IPS-15b (cell line): ENCODE measurements around the gene DNTT.
A peak's percentile ranks its signal among the peaks of the same experiment; 100 is the strongest.

ENCODE experiments used
- H3K27me3 ChIP-seq: one replicate; pipeline ENCODE4 v1.6.1; 2013; ENCODE audit warnings: low read length; ENCODE audit not compliant: control insufficient read depth, insufficient read depth
- H3K36me3 ChIP-seq: one replicate; pipeline ENCODE4 v1.6.1; 2013; ENCODE audit warnings: low read length; ENCODE audit not compliant: control insufficient read depth, insufficient read depth
- H3K4me1 ChIP-seq: one replicate; pipeline ENCODE4 v1.6.1; 2013; ENCODE audit warnings: mild to moderate bottlenecking, low read length; ENCODE audit not compliant: control insufficient read depth, insufficient read depth
- H3K4me3 ChIP-seq: one replicate; pipeline ENCODE4 v1.5.1; 2013; ENCODE audit warnings: low read depth, low read length
- H3K9ac ChIP-seq: one replicate; pipeline ENCODE4 v1.6.1; 2013; ENCODE audit warnings: low read depth, mild to moderate bottlenecking, low read length
- H3K9me3 ChIP-seq: one replicate; pipeline ENCODE4 v1.6.1; 2013; ENCODE audit warnings: mild to moderate bottlenecking, low read length; ENCODE audit not compliant: control insufficient read depth, insufficient read depth

DNTT gene

GRCh38 chr10:96360331-96360730 is 56.1 kb downstream of the DNTT start:
- no peak overlapping the region for H3K4me3 ChIP-seq
- no peaks in the 10 kb centered on the region for H3K4me1 ChIP-seq
- no peak overlapping the region for H3K9ac ChIP-seq
- no peaks in the 10 kb centered on the region for H3K36me3 ChIP-seq
- H3K9me3 ChIP-seq: no peaks in the 10 kb centered on the region
- no peaks in the 10 kb centered on the region for H3K27me3 ChIP-seq

- no peaks in the 10 kb centered on the region for H3K27me3 ChIP-seq
- no peak overlapping the region for H3K9ac ChIP-seq
- no peaks in the 10 kb centered on the region for H3K4me1 ChIP-seq
- H3K36me3 ChIP-seq: no peaks in the 10 kb centered on the region
- H3K4me3 ChIP-seq: no peak overlapping the region
- H3K9me3 ChIP-seq: no peaks in the 10 kb centered on the region
Observed at GRCh38 chr10:96360766-96361165, 56.5 kb downstream of the DNTT start.

GRCh38 chr10:96365571-96365970 is 61.3 kb downstream of the DNTT start:
- H3K9ac ChIP-seq: no peak overlapping the region
- no peaks in the 10 kb centered on the region for H3K27me3 ChIP-seq
- no peak overlapping the region for H3K4me3 ChIP-seq
- no peaks in the 10 kb centered on the region for H3K9me3 ChIP-seq
- no peaks in the 10 kb centered on the region for H3K36me3 ChIP-seq
- no peaks in the 10 kb centered on the region for H3K4me1 ChIP-seq

GRCh38 chr10:96366508-96366907 is 62.3 kb downstream of the DNTT start:
- H3K27me3 ChIP-seq: no peaks in the 10 kb centered on the region
- no peaks in the 10 kb centered on the region for H3K9me3 ChIP-seq
- H3K36me3 ChIP-seq: no peaks in the 10 kb centered on the region
- no peak overlapping the region for H3K4me3 ChIP-seq
- H3K9ac ChIP-seq: no peak overlapping the region
- no peaks in the 10 kb centered on the region for H3K4me1 ChIP-seq

- H3K36me3 ChIP-seq: no peaks in the 10 kb centered on the region
- no peaks in the 10 kb centered on the region for H3K9me3 ChIP-seq
- no peak overlapping the region for H3K4me3 ChIP-seq
- H3K9ac ChIP-seq: no peak overlapping the region
- H3K27me3 ChIP-seq: no peaks in the 10 kb centered on the region
- peaks cover 2% of the 10 kb centered on the region for H3K4me1 ChIP-seq
Observed at GRCh38 chr10:96367470-96367869, 63.2 kb downstream of the DNTT start.

- no peak overlapping the region for H3K9ac ChIP-seq
- H3K27me3 ChIP-seq: peaks cover under 1% of the 10 kb centered on the region
- peaks cover 2% of the 10 kb centered on the region for H3K4me1 ChIP-seq
- no peak overlapping the region for H3K4me3 ChIP-seq
- no peaks in the 10 kb centered on the region for H3K36me3 ChIP-seq
- no peaks in the 10 kb centered on the region for H3K9me3 ChIP-seq
Observed at GRCh38 chr10:96368971-96369370, 64.7 kb downstream of the DNTT start.

- Histone ChIP-seq H3K9ac (no peak overlapping the region), H3K4me3 (no peak overlapping the region), H3K9me3 (no peaks in the 10 kb centered on the region)
Observed at GRCh38 chr10:96369890-96370583, 65.8 kb downstream of the DNTT start.

GRCh38 chr10:96370584-96371157 is 66.4 kb downstream of the DNTT start:
- Histone ChIP-seq H3K27me3 (peaks cover 6% of the 10 kb centered on the region), H3K36me3 (no peaks in the 10 kb centered on the region), H3K9me3 (no peaks in the 10 kb centered on the region), H3K9ac (no peak overlapping the region), H3K4me1 (peaks cover 2% of the 10 kb centered on the region), H3K4me3 (no peak overlapping the region)

More at GRCh38 chr10:96369890-96370583, 65.8 kb downstream of the DNTT start:
- H3K27me3 ChIP-seq: peaks cover 6% of the 10 kb centered on the region
- H3K36me3 ChIP-seq: no peaks in the 10 kb centered on the region
- peaks cover 2% of the 10 kb centered on the region for H3K4me1 ChIP-seq

- H3K9ac ChIP-seq: no peak overlapping the region
- H3K4me1 ChIP-seq: peaks cover 2% of the 10 kb centered on the region
- H3K36me3 ChIP-seq: no peaks in the 10 kb centered on the region
- peaks cover 6% of the 10 kb centered on the region for H3K27me3 ChIP-seq
- no peaks in the 10 kb centered on the region for H3K9me3 ChIP-seq
- no peak overlapping the region for H3K4me3 ChIP-seq
Observed at GRCh38 chr10:96371356-96371755, 67.1 kb downstream of the DNTT start.

- H3K9ac ChIP-seq: no peak overlapping the region
- no peaks in the 10 kb centered on the region for H3K9me3 ChIP-seq
- no peaks in the 10 kb centered on the region for H3K36me3 ChIP-seq
- H3K4me3 ChIP-seq: no peak overlapping the region
- peaks cover 2% of the 10 kb centered on the region for H3K4me1 ChIP-seq
- H3K27me3 ChIP-seq: peaks cover 6% of the 10 kb centered on the region
Observed at GRCh38 chr10:96374004-96374403, 69.8 kb downstream of the DNTT start.

- Histone ChIP-seq H3K9ac (no peak overlapping the region), H3K4me3 (peak overlapping the region; percentile 72), H3K27me3 (peaks cover 6% of the 10 kb centered on the region), H3K4me1 (peaks cover 2% of the 10 kb centered on the region), H3K9me3 (no peaks in the 10 kb centered on the region), H3K36me3 (no peaks in the 10 kb centered on the region)
Observed at GRCh38 chr10:96374639-96374984, 70.4 kb downstream of the DNTT start.

GRCh38 chr10:96374985-96375830 is 71.0 kb downstream of the DNTT start:
- peaks cover 2% of the 10 kb centered on the region for H3K4me1 ChIP-seq
- no peak overlapping the region for H3K9ac ChIP-seq
- H3K27me3 ChIP-seq: peaks cover 6% of the 10 kb centered on the region
- H3K9me3 ChIP-seq: no peaks in the 10 kb centered on the region
- H3K36me3 ChIP-seq: no peaks in the 10 kb centered on the region
- H3K4me3 ChIP-seq: peak overlapping the region; percentile 72
